Measurements from ENCODE around the gene OCLN. TPM values are rescaled to one million over a fixed set of nuclear protein-coding genes. Genes with fewer than 3 reads are reported as not detected.
"Not testable (repeated sequence)": the region's sequence is repeated elsewhere in the genome, so short reads cannot be mapped to it uniquely, and the experiment has no call there.

Gene OCLN
- total and polyA plus RNA-seq, 7 donors = 1.3 to 19.7 (median 3.9) TPM

- 0 to 1% methylated on average over 40 of the region's 40 CpGs for WGBS, 2 donors
- H3K27me3 ChIP-seq; H3K36me3 ChIP-seq; intact Hi-C loops (cut with DNase I); H3K4me1 ChIP-seq; H3K9me3 ChIP-seq: not testable (repeated sequence)
- peak within 1 kb of the TSS; percentile 38 to 49 (median 45) for H3K4me3 ChIP-seq
- H3K27ac ChIP-seq = peak within 1 kb of the TSS; percentile 45 to 56 (median 46)
- DNase-seq = peak; percentile 76
Observed at GRCh38 chr5:69559908-69560330, 67.3 kb downstream of the OCLN start, which contains the start of gene GTF2H2C. Gene GTF2H2C (plus strand): TSS chr5:69560191. CDS start chr5:69565133, 4,942 bp downstream.

DNA sequence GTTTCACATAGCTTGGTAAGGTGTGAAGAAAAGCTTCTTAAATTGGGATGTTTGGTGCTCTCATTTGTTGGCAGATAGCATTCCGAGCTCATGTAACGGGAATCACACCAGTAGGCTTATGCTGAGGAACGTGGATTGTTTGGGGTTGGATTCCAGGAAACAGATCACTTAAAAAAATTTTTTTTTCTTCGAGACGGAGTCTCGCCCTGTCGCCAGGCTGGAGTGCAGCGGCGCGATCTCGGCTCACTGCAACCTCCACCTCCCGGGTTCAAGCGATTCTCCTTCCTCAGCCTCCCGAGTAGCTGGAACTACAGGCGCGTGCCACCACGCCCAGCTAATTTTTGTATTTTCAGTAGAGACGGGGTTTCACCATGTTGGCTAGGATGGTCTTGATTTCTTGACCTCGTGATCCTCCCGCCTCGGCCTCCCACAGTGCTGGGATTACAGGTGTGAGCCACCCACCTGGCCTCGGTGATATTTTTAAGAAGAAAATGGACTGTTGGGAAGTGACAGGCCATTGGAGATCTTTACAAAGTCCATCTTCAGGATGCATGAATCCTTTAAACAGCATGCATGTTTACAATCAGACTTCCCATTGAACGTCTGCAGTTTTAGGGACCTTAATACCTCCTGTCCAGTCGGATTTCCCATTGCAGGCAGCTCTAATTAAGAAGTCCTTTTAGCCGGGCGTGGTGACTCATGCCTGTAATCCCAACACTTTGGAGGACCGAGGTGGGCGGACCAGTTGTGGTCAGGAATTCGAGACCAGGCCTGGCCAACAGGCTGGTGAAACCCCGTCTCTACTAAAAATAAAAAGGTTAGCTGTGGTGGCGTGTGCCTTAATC, 68.2 kb downstream of the OCLN start:
- peak overlapping the region in 3 of 4 donors; percentile 30 to 49 (median 46) for H3K4me3 ChIP-seq
- DNase-seq; H3K27ac ChIP-seq; H3K36me3 ChIP-seq; H3K4me1 ChIP-seq; H3K9me3 ChIP-seq; intact Hi-C loops (cut with DNase I); H3K27me3 ChIP-seq: not testable (repeated sequence)
- WGBS, 2 donors = 32 to 39% methylated on average over 23 to 25 of the region's 31 CpGs

DNA sequence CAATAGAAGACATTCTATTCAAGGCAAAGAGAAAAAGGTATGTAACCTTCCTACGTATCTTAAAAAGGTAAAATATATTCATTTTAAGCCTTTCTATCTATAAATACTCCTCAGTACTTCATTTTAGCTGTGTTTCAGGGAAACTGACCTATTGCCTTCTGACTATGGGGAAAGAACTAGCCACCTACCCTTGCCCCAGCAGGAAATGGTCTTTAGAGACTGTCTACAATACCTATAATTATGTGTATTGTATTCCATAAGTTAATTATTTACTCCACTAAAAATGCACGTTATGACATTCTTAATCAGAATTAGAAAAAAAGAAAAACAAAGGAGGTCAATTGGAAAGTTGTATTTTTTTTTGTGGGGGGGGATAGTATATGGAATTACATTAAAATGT, 73.6 kb downstream of the OCLN start:
- intact Hi-C loops (cut with DNase I); H3K27me3 ChIP-seq; H3K4me3 ChIP-seq; H3K36me3 ChIP-seq; H3K4me1 ChIP-seq; DNase-seq; H3K9me3 ChIP-seq; H3K27ac ChIP-seq: not testable (repeated sequence)
- 58 to 85% methylated on average over 2 of the region's 2 CpGs for WGBS, 2 donors

DNA sequence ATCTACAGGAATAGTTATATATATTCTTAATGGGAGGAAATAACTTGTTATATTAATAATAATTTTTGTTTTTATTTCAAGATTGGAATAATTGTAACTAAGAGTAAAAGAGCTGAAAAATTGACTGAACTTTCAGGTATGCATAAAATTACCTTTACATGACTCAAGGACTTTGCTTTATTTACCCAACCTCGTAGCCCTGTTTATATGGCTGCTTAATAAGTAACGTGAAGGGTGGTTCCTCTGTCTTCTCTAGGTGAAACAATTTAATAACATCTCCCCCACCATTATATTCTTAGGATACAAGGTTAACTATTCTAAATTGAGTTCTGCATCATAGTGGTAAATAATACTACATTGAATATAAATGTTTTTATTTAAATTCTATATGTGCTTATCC, 75.5 kb downstream of the OCLN start:
- H3K4me1 ChIP-seq; H3K27ac ChIP-seq; H3K36me3 ChIP-seq; intact Hi-C loops (cut with DNase I); H3K9me3 ChIP-seq; H3K4me3 ChIP-seq; DNase-seq; H3K27me3 ChIP-seq: not testable (repeated sequence)
- no CpG with 5 or more reads among the region's 2 CpGs for WGBS, 2 donors

DNA sequence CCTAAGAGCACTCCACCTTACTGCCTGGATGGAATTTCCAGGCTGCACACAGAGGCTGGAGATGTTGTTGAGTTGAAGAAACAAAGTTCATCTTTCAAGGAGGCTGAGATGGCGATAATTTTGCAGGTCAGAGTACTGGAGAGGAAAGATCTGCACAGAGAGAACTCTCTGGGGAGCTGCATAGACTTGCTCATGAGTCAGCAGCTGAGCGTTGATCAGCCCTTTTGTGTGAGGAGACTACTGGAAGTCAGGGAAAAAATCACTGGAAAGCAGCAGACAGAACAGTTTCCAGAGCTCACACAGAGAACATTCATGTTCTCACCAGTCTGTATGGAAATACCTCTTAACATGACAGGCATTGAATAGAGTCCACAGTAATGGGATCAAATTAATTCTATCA, 90.8 kb downstream of the OCLN start:
- WGBS, 2 donors = no CpG with 5 or more reads among the region's 2 CpGs
- H3K9me3 ChIP-seq; intact Hi-C loops (cut with DNase I); H3K36me3 ChIP-seq; H3K27me3 ChIP-seq; H3K4me3 ChIP-seq; DNase-seq; H3K4me1 ChIP-seq; H3K27ac ChIP-seq: not testable (repeated sequence)

DNA sequence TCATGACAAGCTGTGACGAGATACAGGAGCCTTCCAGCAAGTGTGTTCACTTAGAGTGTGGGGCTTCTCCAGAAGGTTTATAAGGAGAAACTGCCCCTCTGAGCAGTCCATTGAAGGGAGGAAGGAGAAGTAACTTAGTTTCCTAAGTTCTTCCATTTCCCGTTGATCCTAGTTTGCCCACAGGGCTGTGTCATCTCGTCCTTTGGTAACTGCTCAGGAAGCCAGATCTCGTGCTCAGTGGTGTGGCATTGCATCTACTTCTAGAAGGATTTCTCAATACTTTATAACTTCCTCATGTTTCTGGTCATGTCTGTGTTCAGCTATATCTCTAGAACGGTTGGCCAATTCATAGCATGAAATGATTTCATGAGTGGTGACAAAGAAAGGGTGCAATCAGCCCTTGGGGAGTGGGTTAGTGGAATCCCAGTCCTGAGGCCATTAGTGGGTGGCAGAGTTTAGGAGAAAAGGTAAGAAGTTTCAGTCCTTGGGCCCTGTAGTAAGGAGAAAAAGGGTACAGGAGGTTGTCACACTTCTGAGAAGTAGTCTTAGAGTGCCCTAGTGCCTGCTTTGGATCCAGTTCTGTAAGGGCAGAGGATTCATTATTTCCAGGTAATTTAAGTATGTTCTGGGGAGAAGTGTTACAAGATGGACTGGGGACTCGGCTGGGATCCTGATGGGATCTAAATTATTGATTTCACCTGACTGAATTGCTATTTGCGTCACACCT, 103.7 kb downstream of the OCLN start:
- H3K4me1 ChIP-seq; DNase-seq; intact Hi-C loops (cut with DNase I); H3K27me3 ChIP-seq; H3K27ac ChIP-seq; H3K9me3 ChIP-seq; H3K4me3 ChIP-seq; H3K36me3 ChIP-seq: not testable (repeated sequence)
- WGBS, 2 donors = 73 to 86% methylated on average over 2 of the region's 7 CpGs

GRCh38 chr5:69601947-69602346, 109.4 kb downstream of the OCLN start:
- H3K4me1 ChIP-seq; H3K27ac ChIP-seq; intact Hi-C loops (cut with DNase I); H3K36me3 ChIP-seq; DNase-seq; H3K4me3 ChIP-seq; H3K27me3 ChIP-seq; H3K9me3 ChIP-seq: not testable (repeated sequence)
- no CpG with 5 or more reads among the region's 6 CpGs for WGBS, 2 donors

GRCh38 chr5:69606839-69607238, 114.2 kb downstream of the OCLN start:
- H3K27ac ChIP-seq; H3K27me3 ChIP-seq; DNase-seq; intact Hi-C loops (cut with DNase I); H3K4me3 ChIP-seq; H3K9me3 ChIP-seq; H3K4me1 ChIP-seq; H3K36me3 ChIP-seq: not testable (repeated sequence)
- 76 to 87% methylated on average over 3 of the region's 6 CpGs for WGBS, 2 donors

Small RNA genes lying within 50 kb of the gene (small RNA-seq; reads per million reads assigned to genes)
- gene RN7SL616P = 0 reads per million in 3 donors
- gene RNU6-724P = 0 reads per million in 3 donors
- gene RPS27P14 = 0 reads per million in 3 donors

Other genes with a start within 250 kb of the OCLN start
- gene CCDC125, start 160.0 kb upstream of the OCLN start, total RNA-seq = 1 to 10 TPM; 2.9 to 4.7 (median 3.4) TPM
- 10 to 100 TPM in 1 of 3 donors, 1 to 10 TPM in 2; 7.7 to 11.6 (median 7.8) TPM for gene CCDC125, start 160.0 kb upstream of the OCLN start, polyA plus RNA-seq
- gene AK6, start 123.3 kb upstream of the OCLN start, total RNA-seq = 10 to 100 TPM; 20.7 to 34.1 (median 28.5) TPM
- gene AK6, start 123.3 kb upstream of the OCLN start, polyA plus RNA-seq = 10 to 100 TPM; 36.5 to 51.8 (median 40.2) TPM
- 10 to 100 TPM; 33.2 to 52.8 (median 38.6) TPM for gene TAF9, start 123.3 kb upstream of the OCLN start, total RNA-seq
- gene TAF9, start 123.3 kb upstream of the OCLN start, polyA plus RNA-seq = 10 to 100 TPM; 57.4 to 77.9 (median 60.1) TPM
- 10 to 100 TPM; 18.3 to 25.3 (median 19.5) TPM for gene RAD17, start 123.0 kb upstream of the OCLN start, total RNA-seq
- gene RAD17, start 123.0 kb upstream of the OCLN start, polyA plus RNA-seq = 10 to 100 TPM; 13.1 to 16.9 (median 13.2) TPM
- gene MARVELD2, start 77.7 kb upstream of the OCLN start, total RNA-seq = under 1 TPM in 3 of 4 donors, not detected in 1; 0.28 to 0.49 (median 0.36) TPM
- gene MARVELD2, start 77.7 kb upstream of the OCLN start, polyA plus RNA-seq = 1 to 10 TPM; 4.2 to 9.7 (median 5.8) TPM
- gene GTF2H2C, start 67.4 kb downstream of the OCLN start, total RNA-seq = 10 to 100 TPM; 13.8 to 21.6 (median 19.8) TPM
- gene GTF2H2C, start 67.4 kb downstream of the OCLN start, polyA plus RNA-seq = 10 to 100 TPM; 12.0 to 19.3 (median 16.2) TPM